Body of pancreas (tissue), 4 donors: ENCODE measurements around the gene SPINK8.

ENCODE experiments used
- POLR2A ChIP-seq, 3 donors: fragments of 450-650 bp; IDR thresholded peaks; one replicate each; pipeline ENCODE4 v1.6.1; 2016; ENCODE audit warnings: antibody characterized with exemption in 3 of 3, mild to moderate bottlenecking in 2 of 3
- TF ChIP-seq, protein P1 (sequence below), 7 experiments: fragments of 450-650 bp in 4 of 7; fragments of 200-600 bp in 3 of 7; sonication (generic) in 3 of 7; IDR thresholded peaks; one replicate each; pipeline ENCODE4 v1.5.1; 2016 to 2019; ENCODE audit warnings: antibody characterized with exemption in 7 of 7

DNA sequence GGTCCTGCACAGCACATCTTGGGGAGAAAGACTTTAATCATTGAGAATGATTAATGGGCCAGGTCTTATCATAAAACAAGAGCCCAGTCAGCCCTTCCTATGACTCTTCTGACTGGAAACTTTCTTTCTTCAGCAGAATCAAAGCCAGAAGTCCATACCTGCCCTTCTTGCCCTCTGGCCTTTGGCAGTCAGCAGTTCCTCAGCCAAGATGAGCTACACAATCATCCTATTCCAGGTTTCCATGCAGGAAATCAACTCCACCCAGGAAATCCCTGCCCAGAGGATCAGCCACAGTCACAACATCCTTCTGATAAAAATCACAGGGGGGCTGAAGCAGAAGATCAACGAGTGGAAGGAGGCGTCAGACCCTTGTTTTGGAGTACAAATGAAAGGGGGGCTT lies 65.7 kb downstream of the SPINK8 start:
- TF ChIP-seq, protein P1, sequence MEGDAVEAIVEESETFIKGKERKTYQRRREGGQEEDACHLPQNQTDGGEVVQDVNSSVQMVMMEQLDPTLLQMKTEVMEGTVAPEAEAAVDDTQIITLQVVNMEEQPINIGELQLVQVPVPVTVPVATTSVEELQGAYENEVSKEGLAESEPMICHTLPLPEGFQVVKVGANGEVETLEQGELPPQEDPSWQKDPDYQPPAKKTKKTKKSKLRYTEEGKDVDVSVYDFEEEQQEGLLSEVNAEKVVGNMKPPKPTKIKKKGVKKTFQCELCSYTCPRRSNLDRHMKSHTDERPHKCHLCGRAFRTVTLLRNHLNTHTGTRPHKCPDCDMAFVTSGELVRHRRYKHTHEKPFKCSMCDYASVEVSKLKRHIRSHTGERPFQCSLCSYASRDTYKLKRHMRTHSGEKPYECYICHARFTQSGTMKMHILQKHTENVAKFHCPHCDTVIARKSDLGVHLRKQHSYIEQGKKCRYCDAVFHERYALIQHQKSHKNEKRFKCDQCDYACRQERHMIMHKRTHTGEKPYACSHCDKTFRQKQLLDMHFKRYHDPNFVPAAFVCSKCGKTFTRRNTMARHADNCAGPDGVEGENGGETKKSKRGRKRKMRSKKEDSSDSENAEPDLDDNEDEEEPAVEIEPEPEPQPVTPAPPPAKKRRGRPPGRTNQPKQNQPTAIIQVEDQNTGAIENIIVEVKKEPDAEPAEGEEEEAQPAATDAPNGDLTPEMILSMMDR (IDR thresholded peaks at IDR 0.05), result no peak
- no peak for TF ChIP-seq POLR2A (IDR thresholded peaks at IDR 0.05)
